Liver (tissue), 9 donors: ENCODE data around the gene NAGS. TPM values are rescaled to one million over a fixed set of nuclear protein-coding genes. Genes with fewer than 3 reads are reported as not detected.

Source experiments
- DNase-seq: peaks from one replicate; pipeline ENCODE4 v3.0.0-alpha.2; 2017; ENCODE audit warnings: low spot score
- H3K27ac ChIP-seq, 2 donors: one replicate each; pipeline ENCODE4 v1.7.0; 2013; ENCODE audit warnings: inconsistent platforms in 2 of 2, low read length in 2 of 2, control low read depth in 1 of 2, low read depth in 1 of 2, mild to moderate bottlenecking in 1 of 2
- H3K27me3 ChIP-seq, 4 donors: one replicate each; pipeline versions ENCODE4 v1.6.1 to v1.7.0; 2013; ENCODE audit warnings: low read length in 3 of 4, inconsistent platforms in 1 of 4, mild to moderate bottlenecking in 1 of 4, moderate library complexity in 1 of 4; ENCODE audit not compliant: control insufficient read depth in 4 of 4, insufficient read depth in 4 of 4
- H3K36me3 ChIP-seq, 4 donors: one replicate each; pipeline versions ENCODE4 v1.6.1 to v1.7.0; 2013; ENCODE audit warnings: low read length in 3 of 4, mild to moderate bottlenecking in 3 of 4, low read depth in 1 of 4, moderate library complexity in 1 of 4; ENCODE audit not compliant: control insufficient read depth in 4 of 4, insufficient read depth in 3 of 4
- H3K4me1 ChIP-seq, 4 donors: one replicate each; pipeline versions ENCODE4 v1.6.1 to v1.7.0; 2013; ENCODE audit warnings: low read length in 3 of 4, mild to moderate bottlenecking in 3 of 4, moderate library complexity in 1 of 4; ENCODE audit not compliant: control insufficient read depth in 4 of 4, insufficient read depth in 4 of 4
- H3K4me3 ChIP-seq, 3 donors: one replicate each; pipeline versions ENCODE4 v1.6.1 to v1.7.0; 2013; ENCODE audit warnings: low read length in 3 of 3, control low read depth in 1 of 3, low read depth in 1 of 3, mild to moderate bottlenecking in 1 of 3
- H3K9ac ChIP-seq, 2 donors: one replicate each; pipeline ENCODE4 v1.7.0; 2013; ENCODE audit warnings: low read length in 2 of 2, mild to moderate bottlenecking in 2 of 2, moderate library complexity in 2 of 2, control low read depth in 1 of 2, low read depth in 1 of 2
- H3K9me3 ChIP-seq, 4 donors: one replicate each; pipeline versions ENCODE4 v1.6.1 to v1.7.0; 2013; ENCODE audit warnings: low read length in 3 of 4; ENCODE audit not compliant: control insufficient read depth in 4 of 4
- CTCF ChIP-seq: fragments of 150-350 bp; IDR thresholded peaks from 2 replicates; pipeline ENCODE4 v1.5.1; 2017; ENCODE audit warnings: improper control_type of control experiment, low read depth, low read length; ENCODE audit not compliant: missing input control
- EGR1 ChIP-seq, 2 donors: IDR thresholded peaks; 2 replicates each; pipeline ENCODE4 v1.6.1; 2016 to 2018; ENCODE audit warnings: antibody characterized with exemption in 2 of 2, low read depth in 2 of 2
- FOXA1 ChIP-seq: IDR thresholded peaks from 2 replicates; pipeline ENCODE4 v1.6.1; 2016; ENCODE audit warnings: antibody characterized with exemption
- GABPA ChIP-seq, 2 donors: IDR thresholded peaks in 1 of 2; conservative IDR thresholded peaks in 1 of 2; 2 replicates each; pipeline ENCODE4 v1.6.1; 2016; ENCODE audit warnings: antibody characterized with exemption in 2 of 2, mild to moderate bottlenecking in 1 of 2, moderate library complexity in 1 of 2
- HNF4G ChIP-seq: IDR thresholded peaks from 2 replicates; pipeline ENCODE4 v1.6.1; 2016; ENCODE audit warnings: antibody characterized with exemption
- NR2F2 ChIP-seq: IDR thresholded peaks from 2 replicates; pipeline ENCODE4 v1.6.1; 2016; ENCODE audit warnings: antibody characterized with exemption
- SP1 ChIP-seq: IDR thresholded peaks from 2 replicates; pipeline ENCODE4 v1.6.1; 2018; ENCODE audit warnings: antibody characterized with exemption, mild to moderate bottlenecking
- WGBS: extraction: QIAGEN DNeasy Blood & Tissue Kit; methylation state at CpG from one replicate; pipeline ENCODE4 v1.1.7; 2013; 5-methylcytosine and 5-hydroxymethylcytosine counted together
- polyA plus RNA-seq, 2 donors: library from polyadenylated mRNA; stranded (reverse) in 1 of 2; unstranded in 1 of 2; fragments of 200-250 nt in 1 of 2; fragments of >200 nt in 1 of 2; fragmentation: Nextera tagmentation in 1 of 2; extraction: Ambion mirVana in 1 of 2; gene quantifications; one replicate each; pipeline versions ENCODE4 v1.2.1 to v1.2.3, GENCODE V29; 2013 to 2015
- total RNA-seq, 2 donors: library from RNA; depleted of rRNA; stranded (reverse); fragments of >200 nt; gene quantifications; one replicate each; pipeline ENCODE4 v1.2.3, GENCODE V29; 2014
- TF ChIP-seq, protein P1 (sequence below): IDR thresholded peaks from 2 replicates; pipeline ENCODE4 v1.6.1; 2016; ENCODE audit warnings: antibody characterized with exemption
- TF ChIP-seq, protein P2 (sequence below): IDR thresholded peaks from 2 replicates; pipeline ENCODE4 v1.6.1; 2016; ENCODE audit warnings: antibody characterized with exemption, mild to moderate bottlenecking
- donor health status: healthy.
- donor health status: healthy.
- donor health status: healthy.
- donor health status: healthy.
- donor health status: healthy.

NAGS gene
- total and polyA plus RNA-seq, 4 donors, result 21.5 to 29.8 (median 28.2) TPM

- TF ChIP-seq FOXA1, result no peak
- TF ChIP-seq NR2F2, result no peak
- TF ChIP-seq, protein P1, sequence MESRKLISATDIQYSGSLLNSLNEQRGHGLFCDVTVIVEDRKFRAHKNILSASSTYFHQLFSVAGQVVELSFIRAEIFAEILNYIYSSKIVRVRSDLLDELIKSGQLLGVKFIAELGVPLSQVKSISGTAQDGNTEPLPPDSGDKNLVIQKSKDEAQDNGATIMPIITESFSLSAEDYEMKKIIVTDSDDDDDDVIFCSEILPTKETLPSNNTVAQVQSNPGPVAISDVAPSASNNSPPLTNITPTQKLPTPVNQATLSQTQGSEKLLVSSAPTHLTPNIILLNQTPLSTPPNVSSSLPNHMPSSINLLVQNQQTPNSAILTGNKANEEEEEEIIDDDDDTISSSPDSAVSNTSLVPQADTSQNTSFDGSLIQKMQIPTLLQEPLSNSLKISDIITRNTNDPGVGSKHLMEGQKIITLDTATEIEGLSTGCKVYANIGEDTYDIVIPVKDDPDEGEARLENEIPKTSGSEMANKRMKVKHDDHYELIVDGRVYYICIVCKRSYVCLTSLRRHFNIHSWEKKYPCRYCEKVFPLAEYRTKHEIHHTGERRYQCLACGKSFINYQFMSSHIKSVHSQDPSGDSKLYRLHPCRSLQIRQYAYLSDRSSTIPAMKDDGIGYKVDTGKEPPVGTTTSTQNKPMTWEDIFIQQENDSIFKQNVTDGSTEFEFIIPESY, result no peak
- no peak for TF ChIP-seq SP1
- TF ChIP-seq HNF4G, result no peak
- TF ChIP-seq EGR1 (IDR thresholded peaks at IDR 0.05; ENCODE audit: low read depth in 2 of 2), result no peak
- H3K4me1 ChIP-seq, result peaks cover 0 to 8% (median 4%) of the 10 kb centered on the region in 4 donors
- H3K27me3 ChIP-seq, result no peaks in the 10 kb centered on the region
- DNase-seq, result no peak
- no peaks in the 10 kb centered on the region for H3K9me3 ChIP-seq
- no peak overlapping the region for H3K27ac ChIP-seq
- no peak overlapping the region for H3K9ac ChIP-seq
- 80% methylated on average over 14 of the region's 14 CpGs for WGBS
- no peaks in the 10 kb centered on the region for H3K36me3 ChIP-seq
- H3K4me3 ChIP-seq, result no peak overlapping the region
Measured at GRCh38 chr17:43974382-43975266, 29.8 kb upstream of the NAGS start.

DNA sequence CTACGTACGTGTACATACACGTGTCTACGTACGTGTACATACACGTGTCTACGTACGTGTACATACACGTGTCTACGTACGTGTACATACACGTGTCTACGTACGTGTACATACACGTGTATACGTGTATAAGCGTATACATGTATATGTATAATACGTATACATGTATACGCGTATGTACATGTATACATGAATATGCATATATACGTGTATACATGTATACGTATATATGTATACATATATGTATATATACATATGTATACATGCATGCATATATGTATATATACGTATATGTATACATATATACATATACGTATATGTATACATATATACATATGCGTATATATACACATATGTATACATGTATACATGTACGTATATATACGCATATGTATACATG, 28.5 kb upstream of the NAGS start:
- no peaks in the 10 kb centered on the region for H3K4me1 ChIP-seq
- H3K4me3 ChIP-seq, result no peak overlapping the region
- H3K9me3 ChIP-seq, result no peaks in the 10 kb centered on the region
- H3K36me3 ChIP-seq, result no peaks in the 10 kb centered on the region
- H3K9ac ChIP-seq, result no peak overlapping the region
- DNase-seq, result no peak
- no peak overlapping the region for H3K27ac ChIP-seq
- TF ChIP-seq, protein P2, sequence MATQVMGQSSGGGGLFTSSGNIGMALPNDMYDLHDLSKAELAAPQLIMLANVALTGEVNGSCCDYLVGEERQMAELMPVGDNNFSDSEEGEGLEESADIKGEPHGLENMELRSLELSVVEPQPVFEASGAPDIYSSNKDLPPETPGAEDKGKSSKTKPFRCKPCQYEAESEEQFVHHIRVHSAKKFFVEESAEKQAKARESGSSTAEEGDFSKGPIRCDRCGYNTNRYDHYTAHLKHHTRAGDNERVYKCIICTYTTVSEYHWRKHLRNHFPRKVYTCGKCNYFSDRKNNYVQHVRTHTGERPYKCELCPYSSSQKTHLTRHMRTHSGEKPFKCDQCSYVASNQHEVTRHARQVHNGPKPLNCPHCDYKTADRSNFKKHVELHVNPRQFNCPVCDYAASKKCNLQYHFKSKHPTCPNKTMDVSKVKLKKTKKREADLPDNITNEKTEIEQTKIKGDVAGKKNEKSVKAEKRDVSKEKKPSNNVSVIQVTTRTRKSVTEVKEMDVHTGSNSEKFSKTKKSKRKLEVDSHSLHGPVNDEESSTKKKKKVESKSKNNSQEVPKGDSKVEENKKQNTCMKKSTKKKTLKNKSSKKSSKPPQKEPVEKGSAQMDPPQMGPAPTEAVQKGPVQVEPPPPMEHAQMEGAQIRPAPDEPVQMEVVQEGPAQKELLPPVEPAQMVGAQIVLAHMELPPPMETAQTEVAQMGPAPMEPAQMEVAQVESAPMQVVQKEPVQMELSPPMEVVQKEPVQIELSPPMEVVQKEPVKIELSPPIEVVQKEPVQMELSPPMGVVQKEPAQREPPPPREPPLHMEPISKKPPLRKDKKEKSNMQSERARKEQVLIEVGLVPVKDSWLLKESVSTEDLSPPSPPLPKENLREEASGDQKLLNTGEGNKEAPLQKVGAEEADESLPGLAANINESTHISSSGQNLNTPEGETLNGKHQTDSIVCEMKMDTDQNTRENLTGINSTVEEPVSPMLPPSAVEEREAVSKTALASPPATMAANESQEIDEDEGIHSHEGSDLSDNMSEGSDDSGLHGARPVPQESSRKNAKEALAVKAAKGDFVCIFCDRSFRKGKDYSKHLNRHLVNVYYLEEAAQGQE, result no peak
- TF ChIP-seq CTCF (no peak), GABPA (IDR thresholded peaks at IDR 0.05 in 1 of 2, conservative IDR thresholded peaks at IDR 0.05 in 1 of 2) (no peak), EGR1 (IDR thresholded peaks at IDR 0.05; ENCODE audit: low read depth in 2 of 2) (no peak), NR2F2 (no peak)
- no peaks in the 10 kb centered on the region for H3K27me3 ChIP-seq
- 74% methylated on average over 15 of the region's 27 CpGs for WGBS
